Activated naive CD8-positive, alpha-beta T cell treated with anti-CD3 and anti-CD28 coated beads, Interleukin-2, amount 50 U/mL, for 24 hours (primary cell): ENCODE measurements around the gene HOXA10.

Experiments
- ATAC-seq: fragments of 150-1000 bp; cut with Tn5 transposase; one replicate; pipeline ENCODE4 v1.10.0; 2021
- DNase-seq: peaks from one replicate; pipeline ENCODE4 v3.0.0; 2021
- H3K27ac Mint-ChIP-seq: one replicate; pipeline ENCODE4 v1.8.0; 2021; ENCODE audit warnings: mild to moderate bottlenecking, mixed read lengths
- H3K27me3 Mint-ChIP-seq: one replicate; pipeline ENCODE4 v1.8.0; 2021; ENCODE audit warnings: mixed read lengths
- H3K36me3 Mint-ChIP-seq: one replicate; pipeline ENCODE4 v1.8.0; 2021; ENCODE audit warnings: low read depth, mixed read lengths
- H3K4me1 Mint-ChIP-seq: one replicate; pipeline ENCODE4 v1.8.0; 2021; ENCODE audit warnings: mixed read lengths
- H3K4me3 Mint-ChIP-seq: one replicate; pipeline ENCODE4 v1.8.0; 2021; ENCODE audit warnings: mild to moderate bottlenecking, moderate library complexity, mixed read lengths
- H3K9me3 Mint-ChIP-seq: one replicate; pipeline ENCODE4 v1.8.0; 2021; ENCODE audit warnings: mixed read lengths

HOXA10 gene

GRCh38 chr7:27172315-27172774 lies 1.8 kb downstream of the HOXA10 start:
- H3K27me3 Mint-ChIP-seq = peaks cover 72% of the 10 kb centered on the region
- peak overlapping the region; percentile 24 for H3K4me3 Mint-ChIP-seq
- H3K27ac Mint-ChIP-seq = peak overlapping the region; percentile 23
- no peak for DNase-seq
- peaks cover 15% of the 10 kb centered on the region for H3K4me1 Mint-ChIP-seq
- H3K36me3 Mint-ChIP-seq = no peaks in the 10 kb centered on the region
- no peak for ATAC-seq
- no peaks in the 10 kb centered on the region for H3K9me3 Mint-ChIP-seq

GRCh38 chr7:27171637-27172314 lies 2.3 kb downstream of the HOXA10 start:
- peaks cover 18% of the 10 kb centered on the region for H3K4me1 Mint-ChIP-seq
- peaks cover 77% of the 10 kb centered on the region for H3K27me3 Mint-ChIP-seq
- no peaks in the 10 kb centered on the region for H3K9me3 Mint-ChIP-seq
- ATAC-seq (no peak), DNase-seq (no peak)
- peak overlapping the region; percentile 36 for H3K4me3 Mint-ChIP-seq
- no peaks in the 10 kb centered on the region for H3K36me3 Mint-ChIP-seq
- H3K27ac Mint-ChIP-seq = peak overlapping the region; percentile 23

GRCh38 chr7:27171325-27171636 lies 2.8 kb downstream of the HOXA10 start:
- Mint-ChIP-seq H3K27ac (peak overlapping the region; percentile 23), H3K27me3 (peaks cover 78% of the 10 kb centered on the region), H3K36me3 (no peaks in the 10 kb centered on the region), H3K9me3 (no peaks in the 10 kb centered on the region), H3K4me3 (peak overlapping the region; percentile 15), H3K4me1 (peaks cover 18% of the 10 kb centered on the region)
- ATAC-seq (no peak), DNase-seq (no peak)

- H3K4me1 Mint-ChIP-seq = peaks cover 22% of the 10 kb centered on the region
- H3K4me3 Mint-ChIP-seq = peak overlapping the region; percentile 14
- DNase-seq (no peak), ATAC-seq (no peak)
- H3K27ac Mint-ChIP-seq = no peak overlapping the region
- H3K36me3 Mint-ChIP-seq = no peaks in the 10 kb centered on the region
- H3K9me3 Mint-ChIP-seq = no peaks in the 10 kb centered on the region
- peaks cover 76% of the 10 kb centered on the region for H3K27me3 Mint-ChIP-seq
Measured at GRCh38 chr7:27170426-27171324, 3.4 kb downstream of the HOXA10 start.

GRCh38 chr7:27169658-27170425 lies 4.3 kb downstream of the HOXA10 start:
- peak overlapping the region; percentile 14 for H3K4me3 Mint-ChIP-seq
- H3K27me3 Mint-ChIP-seq = peaks cover 74% of the 10 kb centered on the region
- no peaks in the 10 kb centered on the region for H3K9me3 Mint-ChIP-seq
- no peaks in the 10 kb centered on the region for H3K36me3 Mint-ChIP-seq
- no peak for DNase-seq
- peaks cover 24% of the 10 kb centered on the region for H3K4me1 Mint-ChIP-seq
- no peak overlapping the region for H3K27ac Mint-ChIP-seq
- no peak for ATAC-seq

GRCh38 chr7:27168265-27168947 lies 5.7 kb downstream of the HOXA10 start:
- DNase-seq (no peak), ATAC-seq (no peak)
- Mint-ChIP-seq H3K27ac (peak overlapping the region; percentile 1), H3K9me3 (no peaks in the 10 kb centered on the region), H3K4me3 (peak overlapping the region; percentile 15), H3K27me3 (peaks cover 81% of the 10 kb centered on the region), H3K4me1 (peaks cover 24% of the 10 kb centered on the region), H3K36me3 (no peaks in the 10 kb centered on the region)

- Mint-ChIP-seq H3K27me3 (peaks cover 82% of the 10 kb centered on the region), H3K27ac (no peak overlapping the region), H3K9me3 (no peaks in the 10 kb centered on the region), H3K4me1 (peaks cover 24% of the 10 kb centered on the region), H3K36me3 (no peaks in the 10 kb centered on the region), H3K4me3 (no peak overlapping the region)
- ATAC-seq = no peak
- DNase-seq = no peak
Measured at GRCh38 chr7:27167916-27168264, 6.2 kb downstream of the HOXA10 start.

- Mint-ChIP-seq H3K27ac (peak overlapping the region; percentile 54), H3K9me3 (no peaks in the 10 kb centered on the region), H3K36me3 (no peaks in the 10 kb centered on the region), H3K4me1 (peaks cover 18% of the 10 kb centered on the region), H3K4me3 (peak overlapping the region; percentile 24), H3K27me3 (peaks cover 85% of the 10 kb centered on the region)
- ATAC-seq (no peak), DNase-seq (no peak)
Measured at GRCh38 chr7:27166531-27167505, 7.3 kb downstream of the HOXA10 start.

GRCh38 chr7:27165996-27166530 lies 8.1 kb downstream of the HOXA10 start:
- H3K27me3 Mint-ChIP-seq = peaks cover 81% of the 10 kb centered on the region
- H3K9me3 Mint-ChIP-seq = no peaks in the 10 kb centered on the region
- DNase-seq = no peak
- peak overlapping the region; percentile 68 for H3K27ac Mint-ChIP-seq
- no peaks in the 10 kb centered on the region for H3K36me3 Mint-ChIP-seq
- ATAC-seq = no peak
- H3K4me3 Mint-ChIP-seq = peak overlapping the region; percentile 56
- peaks cover 20% of the 10 kb centered on the region for H3K4me1 Mint-ChIP-seq

- peak within 1 kb of the TSS; percentile 56 for H3K4me3 Mint-ChIP-seq
- H3K9me3 Mint-ChIP-seq = no peaks in the 10 kb centered on the region
- H3K4me1 Mint-ChIP-seq = peaks cover 22% of the 10 kb centered on the region
- peaks cover 77% of the 10 kb centered on the region for H3K27me3 Mint-ChIP-seq
- H3K27ac Mint-ChIP-seq = peak within 1 kb of the TSS; percentile 68
- H3K36me3 Mint-ChIP-seq = no peaks in the 10 kb centered on the region
- ATAC-seq = no peak
- DNase-seq = no peak
Measured at GRCh38 chr7:27165089-27165995, 8.8 kb downstream of the HOXA10 start, which contains the start of gene HOXA9. Gene HOXA9 (minus strand): TSS chr7:27165537. CDS start chr7:27165457, 80 bp downstream.

GRCh38 chr7:27164367-27165088 lies 9.6 kb downstream of the HOXA10 start:
- H3K27ac Mint-ChIP-seq = peak overlapping the region; percentile 14
- no peaks in the 10 kb centered on the region for H3K9me3 Mint-ChIP-seq
- DNase-seq (no peak), ATAC-seq (no peak)
- peaks cover 25% of the 10 kb centered on the region for H3K4me1 Mint-ChIP-seq
- peaks cover 80% of the 10 kb centered on the region for H3K27me3 Mint-ChIP-seq
- peak overlapping the region; percentile 26 for H3K4me3 Mint-ChIP-seq
- H3K36me3 Mint-ChIP-seq = no peaks in the 10 kb centered on the region

GRCh38 chr7:27164045-27164366 lies 10.1 kb downstream of the HOXA10 start:
- no peak overlapping the region for H3K4me3 Mint-ChIP-seq
- H3K36me3 Mint-ChIP-seq = no peaks in the 10 kb centered on the region
- no peak overlapping the region for H3K27ac Mint-ChIP-seq
- ATAC-seq (no peak), DNase-seq (no peak)
- H3K9me3 Mint-ChIP-seq = no peaks in the 10 kb centered on the region
- peaks cover 84% of the 10 kb centered on the region for H3K27me3 Mint-ChIP-seq
- peaks cover 25% of the 10 kb centered on the region for H3K4me1 Mint-ChIP-seq
